D721Med (cell line): ENCODE results near the gene GALNT12.

ENCODE experiments used
- DNase-seq: peaks from one replicate; pipeline ENCODE4 v3.0.0; 2011; ENCODE audit warnings: low spot score; ENCODE audit not compliant: insufficient read length
- FAIRE-seq: peaks from 2 replicates; lab custom pipeline; 2011; peaks lifted over from hg19 to GRCh38; lab: Jason Lieb, UNC
- TF ChIP-seq, protein P1 (sequence below): IDR thresholded peaks from 2 replicates; pipeline ENCODE4 v1.5.1; 2012; ENCODE audit warnings: mild to moderate bottlenecking, control low read depth; ENCODE audit not compliant: insufficient read depth; ENCODE audit errors: missing control alignments

The GALNT12 gene

DNA sequence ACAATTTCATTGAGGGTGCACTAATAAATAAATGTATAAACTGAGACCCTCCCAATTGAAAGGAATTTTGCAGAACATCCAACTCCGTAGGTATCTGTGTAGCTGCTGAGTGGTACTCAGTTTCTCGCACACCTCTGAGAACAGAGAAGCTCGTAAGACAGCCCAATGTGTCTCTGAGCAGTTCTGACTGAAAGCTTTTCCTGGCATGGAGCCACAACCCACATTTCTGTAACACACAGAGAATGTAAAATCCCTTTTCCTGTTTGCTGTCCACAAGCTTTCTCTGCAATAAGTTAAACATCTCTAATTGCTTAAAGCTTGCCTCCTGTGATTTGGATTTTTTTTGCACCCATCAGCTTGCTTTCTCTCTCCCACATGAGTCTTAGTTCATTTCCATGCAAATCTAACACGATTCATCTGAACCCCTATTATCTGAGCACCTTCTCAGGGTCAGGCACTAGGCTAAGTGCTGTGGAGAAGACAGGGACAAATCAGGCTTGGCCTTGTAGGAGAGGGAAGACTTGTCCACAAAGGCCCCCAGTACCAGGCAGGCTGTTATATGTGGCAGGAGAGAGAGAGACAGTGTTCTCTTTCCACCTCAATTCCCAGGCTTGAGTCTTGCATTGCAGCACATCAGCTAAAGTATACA lies 92.1 kb downstream of the GALNT12 start:
- no peak for FAIRE-seq
- TF ChIP-seq, protein P1, sequence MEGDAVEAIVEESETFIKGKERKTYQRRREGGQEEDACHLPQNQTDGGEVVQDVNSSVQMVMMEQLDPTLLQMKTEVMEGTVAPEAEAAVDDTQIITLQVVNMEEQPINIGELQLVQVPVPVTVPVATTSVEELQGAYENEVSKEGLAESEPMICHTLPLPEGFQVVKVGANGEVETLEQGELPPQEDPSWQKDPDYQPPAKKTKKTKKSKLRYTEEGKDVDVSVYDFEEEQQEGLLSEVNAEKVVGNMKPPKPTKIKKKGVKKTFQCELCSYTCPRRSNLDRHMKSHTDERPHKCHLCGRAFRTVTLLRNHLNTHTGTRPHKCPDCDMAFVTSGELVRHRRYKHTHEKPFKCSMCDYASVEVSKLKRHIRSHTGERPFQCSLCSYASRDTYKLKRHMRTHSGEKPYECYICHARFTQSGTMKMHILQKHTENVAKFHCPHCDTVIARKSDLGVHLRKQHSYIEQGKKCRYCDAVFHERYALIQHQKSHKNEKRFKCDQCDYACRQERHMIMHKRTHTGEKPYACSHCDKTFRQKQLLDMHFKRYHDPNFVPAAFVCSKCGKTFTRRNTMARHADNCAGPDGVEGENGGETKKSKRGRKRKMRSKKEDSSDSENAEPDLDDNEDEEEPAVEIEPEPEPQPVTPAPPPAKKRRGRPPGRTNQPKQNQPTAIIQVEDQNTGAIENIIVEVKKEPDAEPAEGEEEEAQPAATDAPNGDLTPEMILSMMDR: no peak
- no peak for DNase-seq
